ENCODE measurements around the gene HIPK2.

DNA sequence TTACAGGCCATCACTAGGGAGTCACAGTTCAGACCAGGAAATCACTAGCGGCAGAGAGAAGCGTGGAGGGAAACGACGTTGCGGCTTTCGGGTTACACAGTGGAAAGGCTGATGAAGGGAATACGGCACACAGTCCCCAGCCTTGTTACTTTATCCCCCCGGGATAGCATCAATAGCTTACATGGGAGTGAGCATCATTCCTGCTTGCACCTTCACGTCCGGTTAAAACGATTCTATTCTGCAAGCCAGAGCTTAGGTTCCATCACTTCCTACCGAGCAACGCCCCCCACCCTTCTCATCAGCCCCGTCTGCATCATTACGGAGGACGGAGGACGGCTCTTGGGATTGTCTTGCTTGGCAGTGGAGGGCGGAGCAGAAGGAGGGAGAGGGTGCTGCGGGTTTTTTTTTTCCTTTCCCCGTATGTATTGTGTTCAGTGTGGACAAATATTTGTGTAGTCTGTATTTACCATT, 129.4 kb downstream of the HIPK2 start:
- TF ChIP-seq FOXA1 (IDR thresholded peaks at IDR 0.05) = no peak
- TF ChIP-seq SP1 (IDR thresholded peaks at IDR 0.05) = no peak
- no peak for TF ChIP-seq ZNF384 (IDR thresholded peaks at IDR 0.05)
- no peak for TF ChIP-seq FOXM1 (IDR thresholded peaks at IDR 0.05; ENCODE audit: borderline replicate concordance)
- TF ChIP-seq TARDBP (IDR thresholded peaks at IDR 0.05) = no peak
- no peak for TF ChIP-seq FOXK2 (IDR thresholded peaks at IDR 0.05)
- no peak for TF ChIP-seq BHLHE40 (IDR thresholded peaks at IDR 0.05; ENCODE audit: borderline replicate concordance)
- TF ChIP-seq SUZ12 (IDR thresholded peaks at IDR 0.05) = no peak
- TF ChIP-seq L3MBTL2 (conservative IDR thresholded peaks at IDR 0.05) = no peak

Data from HEK293T (cell line).